HepG2 (cell line): ENCODE data around the gene BANK1.

ENCODE experiments used
- HMG20B ChIP-seq: conservative IDR thresholded peaks from 2 replicates; pipeline ENCODE4 v1.6.1; 2016; ENCODE audit warnings: missing genetic modification reagents, missing compliant biosample characterization
- TBL1XR1 ChIP-seq: fragments of 150-350 bp; IDR thresholded peaks from 2 replicates; pipeline ENCODE4 v1.6.1; 2014; ENCODE audit warnings: borderline replicate concordance, low read length; ENCODE audit not compliant: partially characterized antibody
- ZNF354B ChIP-seq: sonication (generic); formaldehyde crosslinking; IDR thresholded peaks from 2 replicates; pipeline ENCODE4 v1.8.0; 2022; ENCODE audit warnings: mild to moderate bottlenecking, missing genetic modification reagents
- TF ChIP-seq, protein P1 (sequence below): sonication (generic); formaldehyde crosslinking; IDR thresholded peaks from 2 replicates; pipeline ENCODE4 v1.5.0; 2020; ENCODE audit warnings: mild to moderate bottlenecking, missing genetic modification reagents, moderate library complexity

DNA sequence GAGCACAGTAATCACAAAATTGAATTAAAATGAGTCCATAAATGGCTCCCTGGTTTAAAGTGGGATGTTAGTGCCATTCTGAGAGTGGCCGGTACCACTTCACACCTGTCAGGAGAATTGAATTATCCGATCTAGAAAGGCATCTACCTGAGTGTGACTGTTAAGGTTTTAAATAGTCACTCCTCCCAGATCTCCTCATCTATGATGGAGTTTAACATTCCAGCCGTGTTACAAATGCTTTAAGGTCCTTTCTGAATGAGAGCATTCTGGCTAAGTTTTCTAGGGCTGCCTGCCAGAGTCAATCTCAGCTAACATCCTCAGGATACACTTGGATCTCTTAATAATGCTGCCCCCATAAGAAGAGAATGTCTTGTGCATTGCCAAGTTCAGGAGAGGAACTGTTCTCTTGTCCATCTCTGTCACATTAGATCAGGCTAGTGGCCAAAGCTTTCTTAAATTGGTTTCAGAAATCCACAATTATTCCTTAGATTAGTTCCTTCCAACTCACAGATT lies 323.6 kb downstream of the BANK1 start:
- TF ChIP-seq, protein P1, sequence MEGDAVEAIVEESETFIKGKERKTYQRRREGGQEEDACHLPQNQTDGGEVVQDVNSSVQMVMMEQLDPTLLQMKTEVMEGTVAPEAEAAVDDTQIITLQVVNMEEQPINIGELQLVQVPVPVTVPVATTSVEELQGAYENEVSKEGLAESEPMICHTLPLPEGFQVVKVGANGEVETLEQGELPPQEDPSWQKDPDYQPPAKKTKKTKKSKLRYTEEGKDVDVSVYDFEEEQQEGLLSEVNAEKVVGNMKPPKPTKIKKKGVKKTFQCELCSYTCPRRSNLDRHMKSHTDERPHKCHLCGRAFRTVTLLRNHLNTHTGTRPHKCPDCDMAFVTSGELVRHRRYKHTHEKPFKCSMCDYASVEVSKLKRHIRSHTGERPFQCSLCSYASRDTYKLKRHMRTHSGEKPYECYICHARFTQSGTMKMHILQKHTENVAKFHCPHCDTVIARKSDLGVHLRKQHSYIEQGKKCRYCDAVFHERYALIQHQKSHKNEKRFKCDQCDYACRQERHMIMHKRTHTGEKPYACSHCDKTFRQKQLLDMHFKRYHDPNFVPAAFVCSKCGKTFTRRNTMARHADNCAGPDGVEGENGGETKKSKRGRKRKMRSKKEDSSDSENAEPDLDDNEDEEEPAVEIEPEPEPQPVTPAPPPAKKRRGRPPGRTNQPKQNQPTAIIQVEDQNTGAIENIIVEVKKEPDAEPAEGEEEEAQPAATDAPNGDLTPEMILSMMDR (CRISPR knock-in tag), result no peak
- no peak for TF ChIP-seq ZNF354B (CRISPR knock-in tag)
- TF ChIP-seq TBL1XR1, result no peak
- TF ChIP-seq HMG20B (CRISPR knock-in tag), result no peak
